Adrenal gland (tissue), 12 donors: ENCODE results near the gene TRAFD1. TPM values are rescaled to one million over a fixed set of nuclear protein-coding genes. Genes with fewer than 3 reads are reported as not detected.
A peak's percentile ranks its signal among the peaks of the same experiment; 100 is the strongest.

ENCODE experiments used
- DNase-seq, 7 donors: peaks; one replicate each; pipeline ENCODE4 v3.0.0-alpha.2; 2019 to 2020
- H3K27ac ChIP-seq, 5 donors: fragments of 200-600 bp; sonication (generic) in 4 of 5; 1 replicate in 3 of 5; 2 replicates in 2 of 5; pipeline versions ENCODE4 v1.5.1 to v1.8.0; 2016 to 2020; ENCODE audit warnings: mild to moderate bottlenecking in 1 of 5
- H3K27me3 ChIP-seq: fragments of 200-600 bp; 2 replicates; pipeline ENCODE4 v1.8.0; 2021
- H3K36me3 ChIP-seq, 2 donors: fragments of 200-600 bp; replicated peaks in 1 of 2; 1 replicate in 1 of 2; 2 replicates in 1 of 2; pipeline versions ENCODE4 v1.5.1 to v1.8.0; 2018 to 2022
- H3K4me1 ChIP-seq, 2 donors: fragments of 200-600 bp; replicated peaks in 1 of 2; 1 replicate in 1 of 2; 2 replicates in 1 of 2; pipeline versions ENCODE4 v1.5.1 to v1.8.0; 2018 to 2021
- H3K4me3 ChIP-seq, 4 donors: fragments of 200-600 bp; sonication (generic) in 3 of 4; one replicate each; pipeline ENCODE4 v1.5.1; 2016 to 2018
- H3K9me3 ChIP-seq, 3 donors: fragments of 200-600 bp; sonication (generic) in 1 of 3; replicated peaks in 1 of 3; 1 replicate in 2 of 3; 2 replicates in 1 of 3; pipeline versions ENCODE4 v1.5.1 to v1.8.0; 2016 to 2021
- CTCF ChIP-seq, 6 experiments: fragments of 450-650 bp in 4 of 6; fragments of 200-600 bp in 2 of 6; sonication (generic) in 1 of 6; IDR thresholded peaks; 1 replicate in 5 of 6; 2 replicates in 1 of 6; pipeline versions ENCODE4 v1.5.1 to v1.8.0; 2016 to 2021; ENCODE audit warnings: antibody characterized with exemption in 6 of 6, mild to moderate bottlenecking in 2 of 6, moderate library complexity in 1 of 6
- POLR2A ChIP-seq, 2 donors: fragments of 450-650 bp; IDR thresholded peaks; one replicate each; pipeline ENCODE4 v1.6.1; 2017; ENCODE audit warnings: antibody characterized with exemption in 2 of 2, mild to moderate bottlenecking in 2 of 2, moderate library complexity in 1 of 2
- WGBS, 4 donors: extraction: QIAGEN DNeasy Blood & Tissue Kit in 2 of 4; methylation state at CpG; one replicate each; pipeline versions ENCODE4 v1.1.5 to v1.1.7; 2013 to 2017; 5-methylcytosine and 5-hydroxymethylcytosine counted together
- intact Hi-C, 2 donors: fragments of 100-400 bp; cut with DNase I; formaldehyde crosslinking; loops; one replicate each; pipeline versions ENCODE4 v1.14.1 to v1.15.0; 2022 to 2023
- polyA plus RNA-seq, 3 donors: library from polyadenylated mRNA; stranded (reverse); fragments of 200-250 nt in 2 of 3; fragments of 350-450 nt in 1 of 3; fragmentation: Illumina TruSeq in 1 of 3; extraction: RNeasy Lipid Tissue Mini Kit (QIAGEN cat#74804) in 1 of 3; gene quantifications; one replicate each; pipeline ENCODE4 v1.2.3, GENCODE V29; 2013 to 2014
- total RNA-seq, 9 donors: library from RNA; depleted of rRNA in 4 of 9; stranded (reverse); fragments of >200 nt in 4 of 9; fragments of 120-200 nt in 1 of 9; fragmentation: NEBNext Ultra II Directional in 1 of 9; extraction: Animal tissue kit (Norgen Biotek cat#: 25700) in 1 of 9; gene quantifications; one replicate each; pipeline versions ENCODE4 v1.1.0 to v1.2.4, GENCODE V29; 2013 to 2023
- donor health status: healthy with polysubstance abuse.
- donor health status: Bipolar disorder and iron deficiency.
- donor health status: DM: yes; HTN: yes; CAD: no.
- donor health status: DM: no; HTN: no; CAD: no.
- donor health status: DM: no; HTN: no; CAD: no.
- donor health status: DM: yes; HTN: yes; CAD: no.

TRAFD1 gene
- total and polyA plus RNA-seq, 12 donors: 11.4 to 45.9 (median 28.3) TPM

DNA sequence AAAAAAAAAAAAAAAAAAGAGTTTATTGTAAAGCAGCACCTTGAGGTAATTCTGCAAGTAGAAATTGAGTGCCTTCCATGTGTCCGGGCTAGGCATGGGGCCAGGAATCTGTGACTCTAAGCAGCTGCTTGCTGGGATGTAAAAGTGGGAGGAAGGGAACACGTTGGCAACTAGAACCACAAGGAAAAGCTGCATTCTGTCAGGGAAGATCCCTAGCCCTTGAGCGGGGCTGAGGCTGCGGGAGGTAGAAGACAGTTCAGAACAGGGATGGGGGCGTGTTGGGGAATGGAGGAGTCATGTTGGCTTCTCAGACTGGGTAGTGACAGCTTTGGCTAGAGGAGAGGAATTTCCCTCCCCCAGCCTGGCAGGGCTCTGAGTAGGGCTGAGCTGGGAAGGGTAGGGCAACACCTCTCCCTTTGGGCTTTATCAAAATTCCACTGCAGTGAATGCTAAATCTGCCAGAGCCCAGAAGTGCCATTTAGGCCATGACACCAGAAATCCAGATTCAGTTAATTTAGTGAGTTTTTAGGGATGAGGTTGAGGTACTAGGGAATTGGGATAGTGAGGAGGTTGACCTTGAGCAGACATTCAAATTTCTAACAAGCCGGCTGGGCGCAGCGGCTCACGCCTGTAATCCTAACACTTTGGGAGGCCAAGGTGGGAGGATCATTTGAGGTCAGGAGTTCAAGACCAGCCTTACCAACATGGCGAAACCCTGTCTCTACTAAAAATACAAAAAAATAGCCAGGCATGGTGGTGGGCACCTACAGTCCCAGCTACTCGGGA lies 3.4 kb upstream of the TRAFD1 start:
- intact Hi-C loops: no loop called here
- H3K4me1 ChIP-seq: peaks cover 21 to 35% of the 10 kb centered on the region in 2 donors
- H3K27ac ChIP-seq: peak overlapping the region in 3 of 5 donors; percentile 42 to 86 (median 78)
- no peak overlapping the region for H3K4me3 ChIP-seq
- WGBS, 4 donors: 58 to 64% (median 59%) methylated on average over 11 of the region's 11 CpGs
- no peaks in the 10 kb centered on the region for H3K27me3 ChIP-seq
- H3K36me3 ChIP-seq: no peaks in the 10 kb centered on the region
- peak; percentile 65 to 94 (median 85) for DNase-seq
- TF ChIP-seq CTCF (IDR thresholded peaks at IDR 0.05) (no peak), POLR2A (IDR thresholded peaks at IDR 0.05) (peak in 1 of 2 donors; percentile 24)
- H3K9me3 ChIP-seq: no peaks in the 10 kb centered on the region

GRCh38 chr12:112122823-112123690 lies 2.3 kb upstream of the TRAFD1 start:
- Histone ChIP-seq H3K27ac (peak overlapping the region in 1 of 5 donors; percentile 11), H3K36me3 (no peaks in the 10 kb centered on the region), H3K27me3 (no peaks in the 10 kb centered on the region), H3K4me1 (peaks cover 17 to 39% of the 10 kb centered on the region in 2 donors), H3K4me3 (no peak overlapping the region), H3K9me3 (no peaks in the 10 kb centered on the region)
- TF ChIP-seq CTCF (IDR thresholded peaks at IDR 0.05): no peak
- no peak for TF ChIP-seq POLR2A (IDR thresholded peaks at IDR 0.05)
- DNase-seq: no peak
- WGBS, 4 donors: 63 to 72% (median 69%) methylated on average over 12 of the region's 12 CpGs
- intact Hi-C loops: no loop called here

GRCh38 chr12:112124918-112125249 lies 476 bp upstream of the TRAFD1 start:
- peaks cover 19 to 51% of the 10 kb centered on the region in 2 donors for H3K4me1 ChIP-seq

More at GRCh38 chr12:112124918-112125249, 476 bp upstream of the TRAFD1 start:
- WGBS, 4 donors: 0 to 2% (median 0%) methylated on average over 1 of the region's 1 CpG
- H3K27ac ChIP-seq: peak overlapping the region in 3 of 5 donors; percentile 24 to 94 (median 92)
- no peaks in the 10 kb centered on the region for H3K36me3 ChIP-seq
- peak overlapping the region in 2 of 4 donors; percentile 89 to 100 for H3K4me3 ChIP-seq
- H3K27me3 ChIP-seq: no peaks in the 10 kb centered on the region
- H3K9me3 ChIP-seq: no peaks in the 10 kb centered on the region
- intact Hi-C loops: no loop called here
- TF ChIP-seq POLR2A (IDR thresholded peaks at IDR 0.05): no peak
- no peak for TF ChIP-seq CTCF (IDR thresholded peaks at IDR 0.05)
- DNase-seq: peak in 1 of 7 donors; percentile 27
